Measurements from ENCODE around the gene HMCN2. TPM values are rescaled to one million over a fixed set of nuclear protein-coding genes. Genes with fewer than 3 reads are reported as not detected.

The HMCN2 gene
- total and polyA plus RNA-seq, 2 of the 4 experiments (the other 2 are of a cell fraction), result 0.02 TPM; not detected in 1

DNA sequence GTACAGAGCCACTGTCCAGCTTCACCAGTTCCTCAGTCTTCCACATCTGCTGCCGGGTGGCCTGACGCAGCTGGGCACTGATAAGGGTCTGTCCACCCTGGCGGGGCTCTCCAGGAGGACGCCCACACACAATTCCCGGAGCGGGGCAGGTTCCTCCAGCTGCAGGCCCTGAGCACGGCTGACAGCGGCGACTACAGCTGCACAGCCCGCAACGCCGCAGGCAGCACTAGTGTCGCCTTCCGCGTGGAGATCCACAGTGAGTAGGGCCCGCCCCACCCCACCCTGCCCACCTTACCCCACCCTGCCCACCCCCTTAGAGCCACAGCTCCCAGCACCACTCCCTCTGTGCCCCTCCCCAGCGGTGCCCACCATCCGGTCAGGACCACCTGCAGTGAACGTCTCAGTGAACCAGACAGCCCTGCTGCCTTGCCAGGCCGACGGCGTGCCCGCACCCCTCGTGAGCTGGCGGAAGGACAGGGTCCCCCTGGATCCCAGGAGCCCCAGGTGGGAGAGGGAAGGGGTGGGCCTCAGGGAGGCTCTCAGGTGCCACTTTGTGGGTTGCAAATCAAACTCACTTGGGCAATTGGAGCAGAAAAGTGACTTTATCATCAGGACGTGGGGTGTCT is 130.4 kb downstream of the HMCN2 start:
- Histone ChIP-seq H3K4me1 (ENCODE audit: control insufficient read depth, insufficient read depth, low read length) (no peaks in the 10 kb centered on the region), H3K4me3 (ENCODE audit: insufficient read depth, low read depth, low read length) (no peak overlapping the region), H2BK20ac (ENCODE audit: low read depth, low read length) (no peak overlapping the region), H3K36me3 (ENCODE audit: control insufficient read depth, insufficient read depth, low read length) (no peaks in the 10 kb centered on the region), H3K4me2 (ENCODE audit: low read depth, low read length) (no peak overlapping the region), H3K79me1 (ENCODE audit: low read depth in 1 of 2, low read length in 2 of 2) (no peaks in the 10 kb centered on the region), H3K56ac (ENCODE audit: extremely low read depth, insufficient read depth, low read length) (no peak overlapping the region), H2AFZ (replicated peaks; ENCODE audit: low read length, poor library complexity) (no peak overlapping the region), H4K91ac (ENCODE audit: insufficient read depth, low read depth, low read length) (no peak overlapping the region), H3K9ac (ENCODE audit: low read depth, low read length) (no peak overlapping the region), H3K27ac (ENCODE audit: insufficient read depth, low read length) (no peak overlapping the region), H4K8ac (ENCODE audit: low read depth in 2 of 2, low read length in 2 of 2) (no peak overlapping the region), H2BK120ac (ENCODE audit: low read depth, low read length) (no peak overlapping the region), H4K5ac (ENCODE audit: low read depth, low read length) (no peak overlapping the region), H3K4ac (ENCODE audit: low read depth, low read length) (no peak overlapping the region), H2AK5ac (ENCODE audit: low read depth, low read length) (no peak overlapping the region), H3K14ac (replicated peaks; ENCODE audit: low read depth, low read length) (no peak overlapping the region), H2BK5ac (ENCODE audit: low read depth, low read length, poor library complexity, severe bottlenecking) (no peak overlapping the region), H2AK9ac (replicated peaks; ENCODE audit: low read depth, low read length, poor library complexity) (no peak overlapping the region), H3K18ac (ENCODE audit: low read depth, low read length) (no peak overlapping the region), H3K23ac (ENCODE audit: low read depth, low read length) (no peak overlapping the region), H3K27me3 (ENCODE audit: control insufficient read depth, insufficient read depth, low read length) (peaks cover 22% of the 10 kb centered on the region; the same call in 1 of the 2 replicates), H2BK15ac (ENCODE audit: low read depth, low read length) (no peak overlapping the region), H3K9me3 (ENCODE audit: control insufficient read depth, insufficient read depth, low read length) (peaks cover 2% of the 10 kb centered on the region; the same call in 1 of the 2 replicates), H3K9me1 (ENCODE audit: insufficient read depth, low read length) (no peaks in the 10 kb centered on the region), H4K20me1 (ENCODE audit: insufficient read depth, low read length) (no peaks in the 10 kb centered on the region; the same call in 1 of the 2 replicates)
- no peak for ATAC-seq (ENCODE audit: low read depth)
- intact Hi-C loops (cut with micrococcal nuclease) (no loop called here), in situ Hi-C loops (cut with MboI; ENCODE audit: low sequenced_read_pairs) (no loop called here), dilution Hi-C loops (cut with HindIII; ENCODE audit: low sequenced_read_pairs, unreplicated experiment) (no loop called here)
- BruUV-seq (replicated peaks), result no TSS peak
- TF ChIP-seq NFE2L2 (IDR thresholded peaks at IDR 0.05; ENCODE audit: low read depth, low read length) (no peak), CHD1 (IDR thresholded peaks at IDR 0.05; ENCODE audit: low read depth, low read length) (no peak), CEBPB (IDR thresholded peaks at IDR 0.05; ENCODE audit: low read depth, low read length) (no peak), RAD21 (IDR thresholded peaks at IDR 0.05; ENCODE audit: low read length) (no peak), BHLHE40 (IDR thresholded peaks at IDR 0.05; ENCODE audit: low read depth, low read length) (no peak), SMC3 (IDR thresholded peaks at IDR 0.05; ENCODE audit: low read depth, low read length) (no peak), POLR2A (IDR thresholded peaks at IDR 0.05; ENCODE audit: low read depth, low read length) (no peak), MAFK (IDR thresholded peaks at IDR 0.05; ENCODE audit: low read depth, low read length) (no peak), MXI1 (IDR thresholded peaks at IDR 0.05; ENCODE audit: borderline replicate concordance, low read depth, low read length) (no peak), MAZ (IDR thresholded peaks at IDR 0.05; ENCODE audit: borderline replicate concordance, low read depth, low read length) (no peak), FOS (IDR thresholded peaks at IDR 0.05; ENCODE audit: low read depth, low read length) (no peak), RCOR1 (IDR thresholded peaks at IDR 0.05; ENCODE audit: insufficient replicate concordance, low read length) (no peak), RFX5 (IDR thresholded peaks at IDR 0.05; ENCODE audit: low read depth, low read length) (no peak)
- TF ChIP-seq, protein P1, sequence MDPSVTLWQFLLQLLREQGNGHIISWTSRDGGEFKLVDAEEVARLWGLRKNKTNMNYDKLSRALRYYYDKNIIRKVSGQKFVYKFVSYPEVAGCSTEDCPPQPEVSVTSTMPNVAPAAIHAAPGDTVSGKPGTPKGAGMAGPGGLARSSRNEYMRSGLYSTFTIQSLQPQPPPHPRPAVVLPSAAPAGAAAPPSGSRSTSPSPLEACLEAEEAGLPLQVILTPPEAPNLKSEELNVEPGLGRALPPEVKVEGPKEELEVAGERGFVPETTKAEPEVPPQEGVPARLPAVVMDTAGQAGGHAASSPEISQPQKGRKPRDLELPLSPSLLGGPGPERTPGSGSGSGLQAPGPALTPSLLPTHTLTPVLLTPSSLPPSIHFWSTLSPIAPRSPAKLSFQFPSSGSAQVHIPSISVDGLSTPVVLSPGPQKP (IDR thresholded peaks at IDR 0.05; ENCODE audit: borderline replicate concordance, low read depth, low read length), result no peak
- TF ChIP-seq, protein P2, sequence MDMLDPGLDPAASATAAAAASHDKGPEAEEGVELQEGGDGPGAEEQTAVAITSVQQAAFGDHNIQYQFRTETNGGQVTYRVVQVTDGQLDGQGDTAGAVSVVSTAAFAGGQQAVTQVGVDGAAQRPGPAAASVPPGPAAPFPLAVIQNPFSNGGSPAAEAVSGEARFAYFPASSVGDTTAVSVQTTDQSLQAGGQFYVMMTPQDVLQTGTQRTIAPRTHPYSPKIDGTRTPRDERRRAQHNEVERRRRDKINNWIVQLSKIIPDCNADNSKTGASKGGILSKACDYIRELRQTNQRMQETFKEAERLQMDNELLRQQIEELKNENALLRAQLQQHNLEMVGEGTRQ (IDR thresholded peaks at IDR 0.05; ENCODE audit: low read depth, low read length), result no peak
- TF ChIP-seq, protein P3, sequence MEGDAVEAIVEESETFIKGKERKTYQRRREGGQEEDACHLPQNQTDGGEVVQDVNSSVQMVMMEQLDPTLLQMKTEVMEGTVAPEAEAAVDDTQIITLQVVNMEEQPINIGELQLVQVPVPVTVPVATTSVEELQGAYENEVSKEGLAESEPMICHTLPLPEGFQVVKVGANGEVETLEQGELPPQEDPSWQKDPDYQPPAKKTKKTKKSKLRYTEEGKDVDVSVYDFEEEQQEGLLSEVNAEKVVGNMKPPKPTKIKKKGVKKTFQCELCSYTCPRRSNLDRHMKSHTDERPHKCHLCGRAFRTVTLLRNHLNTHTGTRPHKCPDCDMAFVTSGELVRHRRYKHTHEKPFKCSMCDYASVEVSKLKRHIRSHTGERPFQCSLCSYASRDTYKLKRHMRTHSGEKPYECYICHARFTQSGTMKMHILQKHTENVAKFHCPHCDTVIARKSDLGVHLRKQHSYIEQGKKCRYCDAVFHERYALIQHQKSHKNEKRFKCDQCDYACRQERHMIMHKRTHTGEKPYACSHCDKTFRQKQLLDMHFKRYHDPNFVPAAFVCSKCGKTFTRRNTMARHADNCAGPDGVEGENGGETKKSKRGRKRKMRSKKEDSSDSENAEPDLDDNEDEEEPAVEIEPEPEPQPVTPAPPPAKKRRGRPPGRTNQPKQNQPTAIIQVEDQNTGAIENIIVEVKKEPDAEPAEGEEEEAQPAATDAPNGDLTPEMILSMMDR (conservative IDR thresholded peaks at IDR 0.05; ENCODE audit: low read depth, low read length), result no peak
- 65% methylated on average over 4 of the region's 26 CpGs; no CpG with 5 or more reads in 1 of the 2 experiments for WGBS, 2 experiments (ENCODE audit: extremely low coverage in 2 of 2, insufficient read length in 1 of 2)
- ChIA-PET POLR2A (ENCODE audit: unreplicated experiment) (no interaction called here), CTCF (no interaction called here)
- DNase-seq, result no peak
